IMR-90 (cell line): Measurements from ENCODE around the gene TMEM62. TPM values are rescaled to one million over a fixed set of nuclear protein-coding genes. Genes with fewer than 3 reads are reported as not detected.

ENCODE experiments used
- ATAC-seq: fragments of 200-7000 bp; cut with Tn5 transposase; 2 replicates; pipeline ENCODE4 v1.9.1; 2020; ENCODE audit warnings: low read depth, mild to moderate bottlenecking, moderate library complexity
- BruUV-seq: library from RNA; stranded (reverse); fragments of 400-500 nt; replicated peaks from 2 replicates; lab custom pipeline; 2021; lab: Mats Ljungman, UMichigan
- CTCF ChIA-PET: fragments of 300-600 bp; formaldehyde crosslinking; extraction: SDS; loops from one replicate; lab custom pipeline; 2021; ENCODE audit warnings: antibody characterized with exemption; lab: Yijun Ruan, JAX
- POLR2A ChIA-PET: fragments of 300-600 bp; sonication (Branson Sonifier 250); formaldehyde crosslinking; loops from one replicate; lab custom pipeline; 2022; ENCODE audit warnings: antibody characterized with exemption; ENCODE audit not compliant: unreplicated experiment; lab: Charles Lee
- DNase-seq: peaks from one replicate; pipeline ENCODE4 v3.0.0; 2013
- H2AFZ ChIP-seq: replicated peaks from 2 replicates; pipeline ENCODE3; 2013; ENCODE audit warnings: low read length, mild to moderate bottlenecking; ENCODE audit not compliant: poor library complexity
- H2AK5ac ChIP-seq: 2 replicates; pipeline ENCODE4 v1.6.1; 2013; ENCODE audit warnings: low read depth, low read length, inconsistent platforms
- H2AK9ac ChIP-seq: replicated peaks from 2 replicates; pipeline ENCODE3; 2013; ENCODE audit warnings: mild to moderate bottlenecking, low read depth, low read length, moderate library complexity; ENCODE audit not compliant: poor library complexity
- H2BK120ac ChIP-seq: 2 replicates; pipeline ENCODE4 v1.6.1; 2013; ENCODE audit warnings: low read depth, low read length, inconsistent platforms
- H2BK15ac ChIP-seq: 3 replicates; pipeline ENCODE4 v1.6.1; 2013; ENCODE audit warnings: low read depth, low read length, inconsistent platforms
- H2BK20ac ChIP-seq: 2 replicates; pipeline ENCODE4 v1.6.1; 2013; ENCODE audit warnings: low read depth, mild to moderate bottlenecking, inconsistent platforms, low read length, moderate library complexity
- H2BK5ac ChIP-seq: 2 replicates; pipeline ENCODE4 v1.6.1; 2013; ENCODE audit warnings: mild to moderate bottlenecking, low read depth, low read length, inconsistent platforms; ENCODE audit not compliant: poor library complexity, severe bottlenecking
- H3K14ac ChIP-seq: replicated peaks from 2 replicates; pipeline ENCODE4 v1.6.1; 2013; ENCODE audit warnings: low read depth, low read length, inconsistent platforms
- H3K18ac ChIP-seq: 2 replicates; pipeline ENCODE4 v1.6.1; 2013; ENCODE audit warnings: low read depth, low read length, control low read depth
- H3K23ac ChIP-seq: 2 replicates; pipeline ENCODE4 v1.6.1; 2013; ENCODE audit warnings: low read depth, low read length, inconsistent platforms
- H3K27ac ChIP-seq: 2 replicates; pipeline ENCODE4 v1.5.1; 2013; ENCODE audit warnings: mild to moderate bottlenecking, control low read depth, low read length; ENCODE audit not compliant: insufficient read depth
- H3K27me3 ChIP-seq: 2 replicates; pipeline ENCODE4 v1.6.1; 2013; ENCODE audit warnings: low read length; ENCODE audit not compliant: control insufficient read depth, insufficient read depth
- H3K36me3 ChIP-seq: 2 replicates; pipeline ENCODE4 v1.6.1; 2013; ENCODE audit warnings: low read length, mixed read lengths; ENCODE audit not compliant: control insufficient read depth, insufficient read depth
- H3K4ac ChIP-seq: 2 replicates; pipeline ENCODE4 v1.6.1; 2013; ENCODE audit warnings: low read depth, low read length, inconsistent platforms
- H3K4me1 ChIP-seq: 2 replicates; pipeline ENCODE4 v1.6.1; 2013; ENCODE audit warnings: low read length, mixed read lengths; ENCODE audit not compliant: control insufficient read depth, insufficient read depth
- H3K4me2 ChIP-seq: 2 replicates; pipeline ENCODE4 v1.6.1; 2013; ENCODE audit warnings: low read depth, mild to moderate bottlenecking, control low read depth, low read length, moderate library complexity
- H3K4me3 ChIP-seq: 2 replicates; pipeline ENCODE4 v1.5.1; 2013; ENCODE audit warnings: low read depth, mild to moderate bottlenecking, control low read depth, low read length, moderate library complexity; ENCODE audit not compliant: insufficient read depth
- H3K56ac ChIP-seq: 2 replicates; pipeline ENCODE4 v1.6.1; 2013; ENCODE audit warnings: low read length, inconsistent platforms; ENCODE audit not compliant: insufficient read depth; ENCODE audit errors: extremely low read depth
- H3K79me1 ChIP-seq, 2 experiments: 2 replicates each; pipeline ENCODE4 v1.6.1; 2013; ENCODE audit warnings: low read length in 2 of 2, inconsistent platforms in 1 of 2, low read depth in 1 of 2
- H3K9ac ChIP-seq: 2 replicates; pipeline ENCODE4 v1.6.1; 2013; ENCODE audit warnings: low read depth, low read length, control low read depth
- H3K9me1 ChIP-seq: 2 replicates; pipeline ENCODE4 v1.6.1; 2013; ENCODE audit warnings: low read length, inconsistent platforms; ENCODE audit not compliant: insufficient read depth
- H3K9me3 ChIP-seq: 2 replicates; pipeline ENCODE4 v1.6.1; 2013; ENCODE audit warnings: low read length; ENCODE audit not compliant: control insufficient read depth, insufficient read depth
- H4K20me1 ChIP-seq: 2 replicates; pipeline ENCODE4 v1.6.1; 2013; ENCODE audit warnings: low read length, inconsistent platforms; ENCODE audit not compliant: insufficient read depth
- H4K5ac ChIP-seq: 2 replicates; pipeline ENCODE4 v1.6.1; 2013; ENCODE audit warnings: mild to moderate bottlenecking, low read depth, low read length, control low read depth
- H4K8ac ChIP-seq, 2 experiments: 2 replicates each; pipeline ENCODE4 v1.6.1; 2013; ENCODE audit warnings: low read depth in 2 of 2, low read length in 2 of 2, control low read depth in 1 of 2, inconsistent platforms in 1 of 2
- H4K91ac ChIP-seq: 2 replicates; pipeline ENCODE4 v1.6.1; 2013; ENCODE audit warnings: low read depth, low read length, inconsistent platforms; ENCODE audit not compliant: insufficient read depth
- BHLHE40 ChIP-seq: fragments of 150-350 bp; IDR thresholded peaks from 2 replicates; pipeline ENCODE4 v1.6.1; 2016; ENCODE audit warnings: mild to moderate bottlenecking, low read depth, low read length
- CTCF ChIP-seq: conservative IDR thresholded peaks from 2 replicates; pipeline ENCODE4 v1.5.1; 2012; ENCODE audit warnings: mild to moderate bottlenecking, low read depth, low read length, improper control_type of control experiment
- MAZ ChIP-seq: IDR thresholded peaks from 2 replicates; pipeline ENCODE4 v1.6.1; 2012; ENCODE audit warnings: low read depth, mild to moderate bottlenecking, low read length, improper control_type of control experiment, moderate library complexity, borderline replicate concordance
- POLR2A ChIP-seq: IDR thresholded peaks from 2 replicates; pipeline ENCODE4 v1.6.1; 2012; ENCODE audit warnings: mild to moderate bottlenecking, low read depth, low read length
- WGBS, 2 experiments: methylation state at CpG; one replicate each; pipeline versions ENCODE4 v1.1.5 to v1.1.7; 2013; ENCODE audit warnings: missing lambda C conversion rate in 2 of 2; ENCODE audit not compliant: insufficient read length in 1 of 2; ENCODE audit errors: extremely low coverage in 2 of 2; 5-methylcytosine and 5-hydroxymethylcytosine counted together
- dilution Hi-C: fragments of 300-500 bp; cut with HindIII; formaldehyde crosslinking; loops from one replicate; pipeline ENCODE4 v1.14.3; 2018; ENCODE audit warnings: low sequenced_read_pairs; ENCODE audit not compliant: unreplicated experiment
- in situ Hi-C: fragments of 300-500 bp; cut with MboI; formaldehyde crosslinking; loops from 3 replicates; pipeline ENCODE4 v1.14.3; 2019; ENCODE audit warnings: low sequenced_read_pairs, inconsistent platforms, mixed read lengths
- intact Hi-C: fragments of 100-400 bp; cut with micrococcal nuclease; formaldehyde crosslinking; loops from 2 replicates; pipeline ENCODE4 v1.10.0; 2022
- polyA plus RNA-seq, 3 experiments: library from polyadenylated mRNA; depleted of rRNA; stranded (reverse); fragments of >200 nt; gene quantifications; 2 replicates each; pipeline ENCODE4 v1.2.3, GENCODE V29; 2012; ENCODE audit warnings: low replicate concordance in 1 of 3
- total RNA-seq: library from RNA; depleted of rRNA; stranded (reverse); fragments of >200 nt; gene quantifications from 2 replicates; pipeline ENCODE4 v1.2.3, GENCODE V29; 2012

The TMEM62 gene
- total and polyA plus RNA-seq, 2 of the 4 experiments (the other 2 are of a cell fraction), result 3.7 to 5.6 TPM

GRCh38 chr15:43190178-43190577 is 56.8 kb downstream of the TMEM62 start:
- peak; percentile 26 for DNase-seq
- no peaks in the 10 kb centered on the region for H3K27me3 ChIP-seq
- H3K4ac ChIP-seq, result no peak overlapping the region
- TF ChIP-seq CTCF, result no peak
- no peak for TF ChIP-seq POLR2A
- no peak for TF ChIP-seq MAZ
- no peak for TF ChIP-seq BHLHE40
- no peak overlapping the region for H2AK5ac ChIP-seq
- no CpG with 5 or more reads among the region's 1 CpG for WGBS, 2 experiments
- H3K9me3 ChIP-seq, result no peaks in the 10 kb centered on the region
- H3K18ac ChIP-seq, result no peak overlapping the region
- no peak overlapping the region for H4K5ac ChIP-seq
- dilution Hi-C loops (no loop called here), in situ Hi-C loops (no loop called here), intact Hi-C loops (no loop called here)
- H3K27ac ChIP-seq, result no peak overlapping the region
- no peak overlapping the region for H2BK120ac ChIP-seq
- H3K14ac ChIP-seq, result no peak overlapping the region
- no peak overlapping the region for H3K56ac ChIP-seq
- no peak overlapping the region for H2AFZ ChIP-seq
- no peak for ATAC-seq
- H3K9ac ChIP-seq, result no peak overlapping the region
- H2AK9ac ChIP-seq, result no peak overlapping the region
- CTCF ChIA-PET, result interaction anchor here (0.6 to 0.9 kb wide), 2 partner anchors 95 to 144 kb away, joined by 3 read pairs; no protein-coding TSS in a partner anchor
- H3K79me1 ChIP-seq, result peaks cover 10 to 13% of the 10 kb centered on the region in 2 experiments
- no TSS peak for BruUV-seq
- no peak overlapping the region for H4K8ac ChIP-seq
- no peak overlapping the region for H2BK15ac ChIP-seq
- peaks cover 21% of the 10 kb centered on the region for H3K36me3 ChIP-seq
- no peak overlapping the region for H2BK20ac ChIP-seq
- no peaks in the 10 kb centered on the region; the same call in 1 of the 2 replicates for H3K9me1 ChIP-seq
- peaks cover 5% of the 10 kb centered on the region for H3K4me1 ChIP-seq
- H4K20me1 ChIP-seq, result no peaks in the 10 kb centered on the region
- H3K4me2 ChIP-seq, result no peak overlapping the region
- POLR2A ChIA-PET, result no interaction called here
- H3K23ac ChIP-seq, result 0 out of 2 replicates have a peak overlapping the region, but pooled peaks have one; percentile 23
- no peak overlapping the region for H4K91ac ChIP-seq
- H2BK5ac ChIP-seq, result no peak overlapping the region
- no peak overlapping the region for H3K4me3 ChIP-seq
